SK-N-SH treated with all-trans-retinoic acid at 6 μM for 48 hours (cell line): ENCODE measurements around the gene PCDHGA9.
"Not testable (repeated sequence)": the region's sequence is repeated elsewhere in the genome, so short reads cannot be mapped to it uniquely, and the experiment has no call there.

Experiments
- ATAC-seq: fragments of 200-7000 bp; cut with Tn5 transposase; 3 replicates; pipeline ENCODE4 v1.9.1; 2020; ENCODE audit warnings: mild to moderate bottlenecking, moderate library complexity
- ARNTL ChIP-seq: fragments of 450-650 bp; formaldehyde crosslinking; IDR thresholded peaks from 2 replicates; pipeline ENCODE4 v1.5.0; 2020; ENCODE audit warnings: low read depth, mild to moderate bottlenecking, moderate library complexity, borderline replicate concordance
- BACH2 ChIP-seq: fragments of 250-450 bp; sonication (Bioruptor Pico); IDR thresholded peaks from 2 replicates; pipeline ENCODE4 v1.9.0; 2021; ENCODE audit warnings: mild to moderate bottlenecking, borderline replicate concordance
- CREB5 ChIP-seq: fragments of 250-450 bp; sonication (Bioruptor Pico); IDR thresholded peaks from 2 replicates; pipeline ENCODE4 v1.5.1; 2020; ENCODE audit warnings: low read depth, mild to moderate bottlenecking, moderate library complexity
- CSDC2 ChIP-seq: fragments of 250-450 bp; sonication (Bioruptor Pico); IDR thresholded peaks from 2 replicates; pipeline ENCODE4 v1.5.0; 2020; ENCODE audit warnings: mild to moderate bottlenecking, moderate library complexity
- GLIS3 ChIP-seq: fragments of 250-450 bp; sonication (Bioruptor Pico); IDR thresholded peaks from 2 replicates; pipeline ENCODE4 v1.5.0; 2020; ENCODE audit warnings: mild to moderate bottlenecking, moderate library complexity
- ISL1 ChIP-seq: fragments of 250-450 bp; sonication (Bioruptor Pico); IDR thresholded peaks from 2 replicates; pipeline ENCODE4 v2.1.2; 2022; ENCODE audit warnings: mild to moderate bottlenecking, moderate library complexity
- PATZ1 ChIP-seq: fragments of 250-450 bp; sonication (Bioruptor Pico); IDR thresholded peaks from 2 replicates; pipeline ENCODE4 v1.8.0; 2020; ENCODE audit warnings: mild to moderate bottlenecking, moderate library complexity, borderline replicate concordance
- PPARA ChIP-seq: fragments of 250-450 bp; sonication (Bioruptor Pico); IDR thresholded peaks from 2 replicates; pipeline ENCODE4 v1.5.0; 2020; ENCODE audit warnings: mild to moderate bottlenecking, borderline replicate concordance
- RARB ChIP-seq: fragments of 250-450 bp; sonication (Bioruptor Pico); IDR thresholded peaks from 2 replicates; pipeline ENCODE4 v1.8.0; 2021; ENCODE audit warnings: mild to moderate bottlenecking, moderate library complexity
- TOX ChIP-seq: fragments of 250-450 bp; sonication (Bioruptor Pico); IDR thresholded peaks from 2 replicates; pipeline ENCODE4 v1.8.0; 2021; ENCODE audit warnings: mild to moderate bottlenecking, moderate library complexity, borderline replicate concordance
- TSHZ2 ChIP-seq: fragments of 250-450 bp; sonication (Bioruptor Pico); IDR thresholded peaks from 2 replicates; pipeline ENCODE4 v1.5.0; 2020; ENCODE audit warnings: mild to moderate bottlenecking, moderate library complexity
- ZC3H10 ChIP-seq: fragments of 250-450 bp; sonication (Bioruptor Pico); IDR thresholded peaks from 2 replicates; pipeline ENCODE4 v1.5.1; 2021; ENCODE audit warnings: mild to moderate bottlenecking, moderate library complexity
- ZFP3 ChIP-seq: fragments of 250-450 bp; sonication (Bioruptor Pico); IDR thresholded peaks from 2 replicates; pipeline ENCODE4 v1.5.0; 2020; ENCODE audit warnings: mild to moderate bottlenecking, moderate library complexity
- ZFP30 ChIP-seq: fragments of 450-650 bp; formaldehyde crosslinking; IDR thresholded peaks from 2 replicates; pipeline ENCODE4 v1.5.0; 2022; ENCODE audit warnings: mild to moderate bottlenecking, moderate library complexity
- ZNF565 ChIP-seq: fragments of 450-650 bp; formaldehyde crosslinking; conservative IDR thresholded peaks from 2 replicates; pipeline ENCODE4 v1.5.0; 2020; ENCODE audit warnings: low read depth, mild to moderate bottlenecking, moderate library complexity
- ZNF70 ChIP-seq: fragments of 450-650 bp; formaldehyde crosslinking; IDR thresholded peaks from 2 replicates; pipeline ENCODE4 v1.5.0; 2020; ENCODE audit warnings: mild to moderate bottlenecking, moderate library complexity
- ZNF8 ChIP-seq: fragments of 450-650 bp; formaldehyde crosslinking; IDR thresholded peaks from 2 replicates; pipeline ENCODE4 v1.5.0; 2020; ENCODE audit warnings: mild to moderate bottlenecking, moderate library complexity
- TF ChIP-seq, protein P1 (sequence below): fragments of 250-450 bp; sonication (Bioruptor Pico); IDR thresholded peaks from 2 replicates; pipeline ENCODE4 v1.8.0; 2021; ENCODE audit warnings: low read depth, mild to moderate bottlenecking, moderate library complexity, borderline replicate concordance
- TF ChIP-seq, protein P2 (sequence below): fragments of 250-450 bp; sonication (Bioruptor Pico); IDR thresholded peaks from 2 replicates; pipeline ENCODE4 v1.5.1; 2021; ENCODE audit warnings: mild to moderate bottlenecking, moderate library complexity

The PCDHGA9 gene

DNA sequence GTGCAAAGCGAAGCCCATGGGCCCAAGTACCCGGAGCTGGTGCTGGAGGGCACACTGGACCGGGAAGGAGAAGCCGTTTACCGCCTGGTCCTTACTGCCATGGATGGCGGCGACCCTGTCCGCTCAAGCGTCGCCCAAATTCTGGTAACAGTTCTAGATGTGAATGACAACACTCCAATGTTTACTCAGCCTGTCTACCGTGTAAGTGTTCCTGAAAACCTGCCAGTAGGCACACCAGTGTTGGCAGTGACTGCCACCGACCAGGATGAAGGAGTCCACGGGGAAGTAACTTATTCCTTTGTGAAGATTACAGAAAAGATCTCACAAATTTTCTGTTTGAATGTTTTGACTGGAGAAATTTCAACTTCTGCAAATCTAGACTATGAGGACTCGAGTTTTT, 28.0 kb upstream of the PCDHGA9 start (continued):
- TF ChIP-seq TSHZ2 (CRISPR knock-in tag): no peak
- no peak for TF ChIP-seq ARNTL
- no peak for TF ChIP-seq TOX (CRISPR knock-in tag)
- TF ChIP-seq ZNF70: no peak
- TF ChIP-seq PATZ1 (CRISPR knock-in tag): no peak
- TF ChIP-seq ZNF565 (CRISPR knock-in tag): no peak
- no peak for TF ChIP-seq ZNF8 (CRISPR knock-in tag)
- no peak for TF ChIP-seq GLIS3 (CRISPR knock-in tag)
- no peak for TF ChIP-seq RARB (CRISPR knock-in tag)
- TF ChIP-seq ZFP3: no peak
- no peak for TF ChIP-seq ISL1
- TF ChIP-seq CSDC2 (CRISPR knock-in tag): no peak

DNA sequence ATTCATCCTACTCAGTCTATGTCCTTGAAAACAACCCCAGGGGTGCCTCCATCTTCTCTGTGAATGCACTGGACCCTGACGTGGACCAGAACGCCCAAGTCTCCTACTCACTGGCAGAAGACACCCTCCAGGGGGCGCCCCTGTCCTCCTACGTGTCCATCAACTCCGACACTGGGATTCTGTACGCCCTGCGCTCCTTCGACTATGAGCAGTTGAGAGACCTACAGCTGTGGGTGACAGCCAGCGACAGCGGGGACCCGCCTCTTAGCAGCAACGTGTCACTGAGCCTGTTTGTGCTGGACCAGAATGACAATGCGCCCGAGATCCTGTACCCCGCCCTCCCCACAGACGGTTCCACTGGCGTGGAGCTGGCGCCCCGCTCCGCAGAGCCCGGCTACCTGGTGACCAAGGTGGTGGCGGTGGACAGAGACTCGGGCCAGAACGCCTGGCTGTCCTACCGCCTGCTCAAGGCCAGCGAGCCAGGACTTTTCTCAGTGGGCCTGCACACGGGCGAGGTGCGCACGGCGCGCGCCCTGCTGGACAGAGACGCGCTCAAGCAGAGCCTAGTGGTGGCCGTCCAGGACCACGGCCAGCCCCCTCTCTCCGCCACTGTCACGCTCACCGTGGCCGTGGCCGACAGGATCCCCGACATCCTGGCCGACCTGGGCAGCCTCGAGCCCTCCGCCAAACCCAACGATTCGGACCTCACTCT, 27.0 kb upstream of the PCDHGA9 start:
- not testable (repeated sequence) for ATAC-seq

- ATAC-seq: peak; percentile 97
- TF ChIP-seq RARB (CRISPR knock-in tag) (no peak), ZNF565 (CRISPR knock-in tag) (no peak), BACH2 (CRISPR knock-in tag) (no peak)
Measured at GRCh38 chr5:141382469-141383294, 19.9 kb upstream of the PCDHGA9 start, which contains the start of gene PCDHGA7. PCDHGA7 (plus strand) TSS chr5:141382742; CDS start chr5:141382900, 158 bp downstream.

DNA sequence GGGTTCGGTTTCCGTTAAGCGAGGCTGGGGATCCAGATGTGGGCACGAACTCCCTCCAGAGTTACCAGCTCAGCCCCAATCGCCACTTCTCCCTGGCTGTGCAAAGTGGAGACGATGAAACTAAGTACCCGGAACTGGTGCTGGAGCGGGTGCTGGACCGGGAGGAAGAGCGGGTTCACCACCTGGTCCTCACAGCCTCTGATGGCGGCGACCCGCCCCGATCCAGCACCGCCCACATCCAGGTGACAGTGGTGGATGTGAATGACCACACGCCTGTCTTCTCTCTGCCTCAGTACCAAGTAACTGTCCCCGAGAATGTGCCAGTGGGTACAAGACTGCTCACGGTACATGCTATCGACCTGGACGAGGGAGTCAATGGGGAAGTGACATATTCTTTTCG, 19.2 kb upstream of the PCDHGA9 start:
- no peak for ATAC-seq
- TF ChIP-seq ZFP3: no peak
- TF ChIP-seq ISL1: no peak
- TF ChIP-seq ZFP30 (CRISPR knock-in tag): no peak
- no peak for TF ChIP-seq PPARA (CRISPR knock-in tag)
- TF ChIP-seq, protein P1, sequence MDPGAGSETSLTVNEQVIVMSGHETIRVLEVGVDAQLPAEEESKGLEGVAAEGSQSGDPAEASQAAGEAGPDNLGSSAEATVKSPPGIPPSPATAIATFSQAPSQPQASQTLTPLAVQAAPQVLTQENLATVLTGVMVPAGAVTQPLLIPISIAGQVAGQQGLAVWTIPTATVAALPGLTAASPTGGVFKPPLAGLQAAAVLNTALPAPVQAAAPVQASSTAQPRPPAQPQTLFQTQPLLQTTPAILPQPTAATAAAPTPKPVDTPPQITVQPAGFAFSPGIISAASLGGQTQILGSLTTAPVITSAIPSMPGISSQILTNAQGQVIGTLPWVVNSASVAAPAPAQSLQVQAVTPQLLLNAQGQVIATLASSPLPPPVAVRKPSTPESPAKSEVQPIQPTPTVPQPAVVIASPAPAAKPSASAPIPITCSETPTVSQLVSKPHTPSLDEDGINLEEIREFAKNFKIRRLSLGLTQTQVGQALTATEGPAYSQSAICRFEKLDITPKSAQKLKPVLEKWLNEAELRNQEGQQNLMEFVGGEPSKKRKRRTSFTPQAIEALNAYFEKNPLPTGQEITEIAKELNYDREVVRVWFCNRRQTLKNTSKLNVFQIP (CRISPR knock-in tag): no peak
- no peak for TF ChIP-seq CSDC2 (CRISPR knock-in tag)
- no peak for TF ChIP-seq ZC3H10 (CRISPR knock-in tag)
- no peak for TF ChIP-seq ZNF70
- TF ChIP-seq, protein P2, sequence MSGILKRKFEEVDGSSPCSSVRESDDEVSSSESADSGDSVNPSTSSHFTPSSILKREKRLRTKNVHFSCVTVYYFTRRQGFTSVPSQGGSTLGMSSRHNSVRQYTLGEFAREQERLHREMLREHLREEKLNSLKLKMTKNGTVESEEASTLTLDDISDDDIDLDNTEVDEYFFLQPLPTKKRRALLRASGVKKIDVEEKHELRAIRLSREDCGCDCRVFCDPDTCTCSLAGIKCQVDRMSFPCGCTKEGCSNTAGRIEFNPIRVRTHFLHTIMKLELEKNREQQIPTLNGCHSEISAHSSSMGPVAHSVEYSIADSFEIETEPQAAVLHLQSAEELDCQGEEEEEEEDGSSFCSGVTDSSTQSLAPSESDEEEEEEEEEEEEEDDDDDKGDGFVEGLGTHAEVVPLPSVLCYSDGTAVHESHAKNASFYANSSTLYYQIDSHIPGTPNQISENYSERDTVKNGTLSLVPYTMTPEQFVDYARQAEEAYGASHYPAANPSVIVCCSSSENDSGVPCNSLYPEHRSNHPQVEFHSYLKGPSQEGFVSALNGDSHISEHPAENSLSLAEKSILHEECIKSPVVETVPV (CRISPR knock-in tag): no peak
- no peak for TF ChIP-seq CREB5 (CRISPR knock-in tag)
